Hepatocyte (in vitro differentiated cells): ENCODE measurements around the gene CNIH3. TPM values are rescaled to one million over a fixed set of nuclear protein-coding genes. Genes with fewer than 3 reads are reported as not detected.

Experiments
- DNase-seq: peaks from one replicate; pipeline ENCODE4 v3.0.0-alpha.2; 2016; ENCODE audit warnings: low spot score
- H2AFZ ChIP-seq: fragments of 200-600 bp; sonication (generic); 2 replicates; pipeline ENCODE4 v1.6.0; 2016; ENCODE audit warnings: antibody characterized with exemption, mild to moderate bottlenecking
- H3K27ac ChIP-seq: fragments of 200-600 bp; sonication (generic); 2 replicates; pipeline ENCODE4 v1.5.1; 2016; ENCODE audit warnings: mild to moderate bottlenecking
- H3K27me3 ChIP-seq: fragments of 200-600 bp; sonication (generic); 2 replicates; pipeline ENCODE4 v1.6.1; 2016
- H3K36me3 ChIP-seq: fragments of 200-600 bp; sonication (generic); replicated peaks from 2 replicates; pipeline ENCODE4 v1.5.1; 2016; ENCODE audit warnings: low read depth; ENCODE audit not compliant: insufficient read depth
- H3K4me1 ChIP-seq: fragments of 200-600 bp; sonication (generic); 2 replicates; pipeline ENCODE4 v1.5.1; 2016; ENCODE audit warnings: mild to moderate bottlenecking, moderate library complexity; ENCODE audit not compliant: insufficient read depth
- H3K4me2 ChIP-seq: fragments of 200-600 bp; sonication (generic); 2 replicates; pipeline ENCODE4 v1.6.0; 2016
- H3K4me3 ChIP-seq: fragments of 200-600 bp; sonication (generic); 2 replicates; pipeline ENCODE4 v1.5.1; 2016; ENCODE audit warnings: mild to moderate bottlenecking
- H3K79me2 ChIP-seq: fragments of 200-600 bp; sonication (generic); 2 replicates; pipeline ENCODE4 v1.6.0; 2017; ENCODE audit warnings: mild to moderate bottlenecking
- H3K9me2 ChIP-seq: fragments of 200-600 bp; sonication (generic); replicated peaks from 2 replicates; pipeline ENCODE4 v1.6.0; 2017; ENCODE audit warnings: mild to moderate bottlenecking; ENCODE audit not compliant: insufficient read depth
- H3K9me3 ChIP-seq: fragments of 200-600 bp; sonication (generic); 2 replicates; pipeline ENCODE4 v1.5.1; 2016; ENCODE audit warnings: low read depth, mild to moderate bottlenecking
- H4K20me1 ChIP-seq: fragments of 200-600 bp; sonication (generic); 2 replicates; pipeline ENCODE4 v1.6.0; 2016; ENCODE audit warnings: mild to moderate bottlenecking; ENCODE audit not compliant: insufficient read depth, poor library complexity, severe bottlenecking
- EZH2 ChIP-seq: fragments of 200-600 bp; sonication (generic); IDR thresholded peaks from 2 replicates; pipeline ENCODE4 v1.6.1; 2016; ENCODE audit warnings: antibody characterized with exemption, mild to moderate bottlenecking, borderline replicate concordance
- EZH2phosphoT487 ChIP-seq: fragments of 200-600 bp; sonication (generic); IDR thresholded peaks from one replicate; pipeline ENCODE4 v1.6.1; 2018; ENCODE audit warnings: antibody characterized with exemption, mild to moderate bottlenecking, low read depth, moderate library complexity; ENCODE audit not compliant: unreplicated experiment, severe bottlenecking
- WGBS: methylation state at CpG from one replicate; pipeline ENCODE4 v1.1.6; 2016; ENCODE audit warnings: low lambda C conversion rate; ENCODE audit errors: missing lambda C conversion rate; 5-methylcytosine and 5-hydroxymethylcytosine counted together
- polyA plus RNA-seq: library from polyadenylated mRNA; unstranded; fragments of >200 nt; fragmentation: Nextera tagmentation; extraction: Ambion mirVana; gene quantifications from 2 replicates; pipeline ENCODE4 v1.2.1, GENCODE V29; 2016
- total RNA-seq: library from RNA; depleted of rRNA; stranded (reverse); fragments of >200 nt; gene quantifications from 2 replicates; pipeline ENCODE4 v1.2.3, GENCODE V29; 2014
- TF ChIP-seq, protein P1 (sequence below): fragments of 200-600 bp; sonication (generic); IDR thresholded peaks from 2 replicates; pipeline ENCODE4 v1.5.1; 2016; ENCODE audit warnings: antibody characterized with exemption, mild to moderate bottlenecking; ENCODE audit not compliant: poor library complexity

CNIH3 gene
- total and polyA plus RNA-seq, 2 experiments from 2014 or later = 2.8 to 3.5 TPM

DNA sequence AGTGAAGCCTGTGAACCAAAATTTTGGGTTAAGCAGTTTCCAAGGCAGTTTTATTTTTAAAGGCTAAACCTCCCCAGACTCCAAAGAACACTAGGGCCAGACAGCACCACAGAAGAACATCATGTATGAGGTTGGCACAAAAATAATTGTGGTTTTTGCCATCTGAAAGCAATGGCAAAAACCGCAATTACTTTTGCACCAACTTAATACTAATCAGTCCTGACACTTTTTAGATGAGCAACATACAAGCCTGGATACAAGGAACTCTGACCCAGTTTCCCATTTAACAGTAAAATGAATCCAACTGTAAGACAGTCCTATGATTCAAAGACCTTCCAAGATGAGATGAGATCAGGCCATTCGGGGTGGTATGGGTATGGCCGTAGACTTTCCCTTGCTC lies 46.8 kb downstream of the CNIH3 start:
- WGBS = 97% methylated on average over 3 of the region's 3 CpGs
- DNase-seq = no peak
- Histone ChIP-seq H3K4me2 (no peak overlapping the region), H3K27ac (no peak overlapping the region), H3K9me2 (no peaks in the 10 kb centered on the region), H3K36me3 (no peaks in the 10 kb centered on the region), H3K4me3 (no peak overlapping the region), H3K79me2 (no peaks in the 10 kb centered on the region), H4K20me1 (no peaks in the 10 kb centered on the region), H3K4me1 (no peaks in the 10 kb centered on the region), H2AFZ (no peak overlapping the region), H3K9me3 (no peaks in the 10 kb centered on the region), H3K27me3 (no peaks in the 10 kb centered on the region)
- no peak for TF ChIP-seq EZH2
- no peak for TF ChIP-seq EZH2phosphoT487
- TF ChIP-seq, protein P1, sequence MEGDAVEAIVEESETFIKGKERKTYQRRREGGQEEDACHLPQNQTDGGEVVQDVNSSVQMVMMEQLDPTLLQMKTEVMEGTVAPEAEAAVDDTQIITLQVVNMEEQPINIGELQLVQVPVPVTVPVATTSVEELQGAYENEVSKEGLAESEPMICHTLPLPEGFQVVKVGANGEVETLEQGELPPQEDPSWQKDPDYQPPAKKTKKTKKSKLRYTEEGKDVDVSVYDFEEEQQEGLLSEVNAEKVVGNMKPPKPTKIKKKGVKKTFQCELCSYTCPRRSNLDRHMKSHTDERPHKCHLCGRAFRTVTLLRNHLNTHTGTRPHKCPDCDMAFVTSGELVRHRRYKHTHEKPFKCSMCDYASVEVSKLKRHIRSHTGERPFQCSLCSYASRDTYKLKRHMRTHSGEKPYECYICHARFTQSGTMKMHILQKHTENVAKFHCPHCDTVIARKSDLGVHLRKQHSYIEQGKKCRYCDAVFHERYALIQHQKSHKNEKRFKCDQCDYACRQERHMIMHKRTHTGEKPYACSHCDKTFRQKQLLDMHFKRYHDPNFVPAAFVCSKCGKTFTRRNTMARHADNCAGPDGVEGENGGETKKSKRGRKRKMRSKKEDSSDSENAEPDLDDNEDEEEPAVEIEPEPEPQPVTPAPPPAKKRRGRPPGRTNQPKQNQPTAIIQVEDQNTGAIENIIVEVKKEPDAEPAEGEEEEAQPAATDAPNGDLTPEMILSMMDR = no peak

DNA sequence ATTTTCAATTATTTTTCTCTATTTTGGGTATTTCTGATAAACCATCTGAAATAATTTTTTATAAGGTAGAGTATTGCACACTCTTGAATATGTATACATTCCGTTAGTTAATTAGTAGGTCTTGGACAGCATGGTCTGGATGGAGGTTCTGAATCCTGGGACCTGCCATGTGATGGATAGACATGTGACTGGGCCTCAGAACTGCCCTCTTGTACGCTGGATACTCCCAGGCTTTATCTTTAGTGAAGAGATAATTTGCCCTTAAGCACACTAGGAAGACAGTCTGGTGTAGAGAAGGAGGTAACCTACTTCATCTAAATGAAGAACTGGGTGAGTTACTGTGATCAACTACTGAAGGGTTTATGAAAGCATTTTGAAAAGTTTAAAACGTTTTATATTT lies 48.9 kb downstream of the CNIH3 start:
- Histone ChIP-seq H3K79me2 (no peaks in the 10 kb centered on the region), H3K27me3 (no peaks in the 10 kb centered on the region), H3K27ac (no peak overlapping the region), H3K4me1 (no peaks in the 10 kb centered on the region), H3K9me3 (no peaks in the 10 kb centered on the region), H3K4me2 (no peak overlapping the region), H2AFZ (no peak overlapping the region), H3K4me3 (no peak overlapping the region), H3K9me2 (no peaks in the 10 kb centered on the region), H4K20me1 (no peaks in the 10 kb centered on the region), H3K36me3 (no peaks in the 10 kb centered on the region)
- TF ChIP-seq, protein P1 = no peak
- TF ChIP-seq EZH2phosphoT487 = no peak
- no peak for TF ChIP-seq EZH2
- no peak for DNase-seq
- WGBS = 74% methylated on average over 3 of the region's 3 CpGs

DNA sequence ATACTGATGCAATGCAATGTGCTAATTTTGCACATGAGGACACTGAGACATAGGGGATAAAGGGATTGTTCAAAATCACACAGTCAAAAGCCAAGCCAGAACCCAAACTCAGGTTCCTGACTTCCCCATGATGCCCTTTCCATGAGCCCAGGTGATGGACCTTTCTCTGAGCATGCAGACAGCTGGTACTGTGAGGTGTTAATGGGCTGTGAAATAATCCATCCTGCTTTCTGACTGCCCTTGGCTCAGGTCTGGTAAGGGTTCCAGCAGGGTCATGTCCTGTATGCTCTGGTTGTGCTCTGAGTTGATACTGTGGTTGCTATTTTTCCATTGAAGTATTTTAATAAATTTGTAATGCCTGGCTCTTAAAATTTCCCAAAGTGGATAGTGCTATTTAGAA lies 50.0 kb downstream of the CNIH3 start:
- no peaks in the 10 kb centered on the region for H3K9me2 ChIP-seq
- no peaks in the 10 kb centered on the region for H3K9me3 ChIP-seq
- no peaks in the 10 kb centered on the region for H4K20me1 ChIP-seq
- H3K36me3 ChIP-seq = no peaks in the 10 kb centered on the region
- H3K27ac ChIP-seq = no peak overlapping the region
- H3K79me2 ChIP-seq = no peaks in the 10 kb centered on the region
- H3K4me2 ChIP-seq = no peak overlapping the region
- H3K4me1 ChIP-seq = no peaks in the 10 kb centered on the region
- no peak overlapping the region for H3K4me3 ChIP-seq
- TF ChIP-seq EZH2 = no peak
- TF ChIP-seq EZH2phosphoT487 = no peak
- TF ChIP-seq, protein P1 = no peak
- H3K27me3 ChIP-seq = no peaks in the 10 kb centered on the region
- DNase-seq = no peak
- H2AFZ ChIP-seq = no peak overlapping the region

DNA sequence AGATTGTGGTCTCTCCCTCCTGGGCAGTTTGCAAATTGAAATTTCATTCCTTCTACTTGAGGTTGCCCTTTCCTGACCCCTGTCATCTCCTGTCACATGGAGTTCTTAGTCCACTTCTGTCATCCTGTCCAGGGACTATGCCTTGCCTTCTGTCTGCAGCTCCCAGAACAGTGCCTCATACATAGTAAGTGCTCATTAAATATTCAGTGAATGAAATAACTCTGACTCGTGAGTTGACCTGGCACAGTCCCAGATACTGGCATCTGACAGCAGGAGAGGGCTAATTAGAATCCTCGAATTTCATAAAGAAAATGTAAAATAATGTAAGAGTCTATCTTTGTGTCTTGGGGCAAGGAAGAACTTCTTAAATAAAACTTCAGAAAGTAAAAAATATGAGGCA lies 50.8 kb downstream of the CNIH3 start:
- no peaks in the 10 kb centered on the region for H4K20me1 ChIP-seq
- 91% methylated on average over 2 of the region's 2 CpGs for WGBS
- no peaks in the 10 kb centered on the region for H3K36me3 ChIP-seq
- H3K4me3 ChIP-seq = no peak overlapping the region
- no peak overlapping the region for H2AFZ ChIP-seq
- H3K9me3 ChIP-seq = no peaks in the 10 kb centered on the region
- no peaks in the 10 kb centered on the region for H3K9me2 ChIP-seq
- H3K27ac ChIP-seq = no peak overlapping the region
- no peak overlapping the region for H3K4me2 ChIP-seq
- no peaks in the 10 kb centered on the region for H3K27me3 ChIP-seq
- H3K79me2 ChIP-seq = no peaks in the 10 kb centered on the region
- H3K4me1 ChIP-seq = no peaks in the 10 kb centered on the region
- no peak for DNase-seq
- TF ChIP-seq EZH2 (no peak), EZH2phosphoT487 (no peak)
- TF ChIP-seq, protein P1 = no peak
